ENCODE data around the gene SORCS3. TPM values are rescaled to one million over a fixed set of nuclear protein-coding genes. Genes with fewer than 3 reads are reported as not detected.

The SORCS3 gene
- total and polyA plus RNA-seq, 2 of the 4 experiments (the other 2 are of a cell fraction): not detected

GRCh38 chr10:104981995-104982394 lies 340.9 kb downstream of the SORCS3 start:
- Histone ChIP-seq H2AK9ac (replicated peaks; ENCODE audit: low read depth, low read length, poor library complexity) (no peak overlapping the region), H3K14ac (replicated peaks; ENCODE audit: low read depth, low read length) (no peak overlapping the region), H3K9ac (ENCODE audit: low read depth, low read length) (no peak overlapping the region), H4K91ac (ENCODE audit: insufficient read depth, low read depth, low read length) (no peak overlapping the region), H3K27me3 (ENCODE audit: control insufficient read depth, insufficient read depth, low read length) (no peaks in the 10 kb centered on the region), H2BK15ac (ENCODE audit: low read depth, low read length) (no peak overlapping the region), H4K5ac (ENCODE audit: low read depth, low read length) (no peak overlapping the region), H3K56ac (ENCODE audit: extremely low read depth, insufficient read depth, low read length) (no peak overlapping the region), H2BK5ac (ENCODE audit: low read depth, low read length, poor library complexity, severe bottlenecking) (no peak overlapping the region), H3K4me3 (ENCODE audit: insufficient read depth, low read depth, low read length) (no peak overlapping the region), H3K23ac (ENCODE audit: low read depth, low read length) (no peak overlapping the region), H2BK20ac (ENCODE audit: low read depth, low read length) (no peak overlapping the region), H2BK120ac (ENCODE audit: low read depth, low read length) (no peak overlapping the region), H3K9me1 (ENCODE audit: insufficient read depth, low read length) (no peaks in the 10 kb centered on the region), H4K20me1 (ENCODE audit: insufficient read depth, low read length) (no peaks in the 10 kb centered on the region), H3K18ac (ENCODE audit: low read depth, low read length) (no peak overlapping the region), H3K4ac (ENCODE audit: low read depth, low read length) (no peak overlapping the region), H3K79me1 (ENCODE audit: low read depth in 1 of 2, low read length in 2 of 2) (no peaks in the 10 kb centered on the region), H3K4me2 (ENCODE audit: low read depth, low read length) (no peak overlapping the region), H3K27ac (ENCODE audit: insufficient read depth, low read length) (no peak overlapping the region), H3K9me3 (ENCODE audit: control insufficient read depth, insufficient read depth, low read length) (peaks cover 9% of the 10 kb centered on the region), H3K4me1 (ENCODE audit: control insufficient read depth, insufficient read depth, low read length) (no peaks in the 10 kb centered on the region), H2AK5ac (ENCODE audit: low read depth, low read length) (no peak overlapping the region), H3K36me3 (ENCODE audit: control insufficient read depth, insufficient read depth, low read length) (no peaks in the 10 kb centered on the region), H2AFZ (replicated peaks; ENCODE audit: low read length, poor library complexity) (no peak overlapping the region), H4K8ac (ENCODE audit: low read depth in 2 of 2, low read length in 2 of 2) (no peak overlapping the region)
- no peak for ATAC-seq (ENCODE audit: low read depth)
- WGBS, 2 experiments (ENCODE audit: extremely low coverage in 2 of 2, insufficient read length in 1 of 2): 8% methylated on average over 2 of the region's 4 CpGs; no CpG with 5 or more reads in 1 of the 2 experiments
- in situ Hi-C loops (cut with MboI; ENCODE audit: low sequenced_read_pairs) (no loop called here), intact Hi-C loops (cut with micrococcal nuclease) (no loop called here), dilution Hi-C loops (cut with HindIII; ENCODE audit: low sequenced_read_pairs, unreplicated experiment) (no loop called here)
- TF ChIP-seq CHD1 (IDR thresholded peaks at IDR 0.05; ENCODE audit: low read depth, low read length) (no peak), MXI1 (IDR thresholded peaks at IDR 0.05; ENCODE audit: borderline replicate concordance, low read depth, low read length) (no peak), RAD21 (IDR thresholded peaks at IDR 0.05; ENCODE audit: low read length) (no peak), RCOR1 (IDR thresholded peaks at IDR 0.05; ENCODE audit: insufficient replicate concordance, low read length) (no peak), POLR2A (IDR thresholded peaks at IDR 0.05; ENCODE audit: low read depth, low read length) (no peak), CTCF (conservative IDR thresholded peaks at IDR 0.05; ENCODE audit: low read depth, low read length) (no peak), USF2 (IDR thresholded peaks at IDR 0.05; ENCODE audit: low read depth, low read length) (no peak), BHLHE40 (IDR thresholded peaks at IDR 0.05; ENCODE audit: low read depth, low read length) (no peak), SMC3 (IDR thresholded peaks at IDR 0.05; ENCODE audit: low read depth, low read length) (no peak)
- BruUV-seq (replicated peaks): no TSS peak
- ChIA-PET POLR2A (ENCODE audit: unreplicated experiment) (no interaction called here), CTCF (no interaction called here)
- DNase-seq: no peak

All from IMR-90 (cell line).